Mesendoderm (in vitro differentiated cells): ENCODE results near the gene TJAP1.

Experiments used
- DNase-seq: peaks from one replicate; pipeline ENCODE4 v3.0.0; 2013
- H2AK5ac ChIP-seq: 2 replicates; pipeline ENCODE4 v1.6.1; 2013; ENCODE audit warnings: low read length, inconsistent platforms
- H2BK120ac ChIP-seq: 2 replicates; pipeline ENCODE4 v1.6.1; 2013; ENCODE audit warnings: low read depth, mild to moderate bottlenecking, low read length, moderate library complexity, mixed read lengths
- H2BK15ac ChIP-seq: replicated peaks from 2 replicates; pipeline ENCODE4 v1.6.1; 2013; ENCODE audit warnings: low read depth, mild to moderate bottlenecking, moderate library complexity
- H2BK5ac ChIP-seq: 2 replicates; pipeline ENCODE4 v1.6.1; 2013; ENCODE audit warnings: low read length, inconsistent platforms
- H3K18ac ChIP-seq: 2 replicates; pipeline ENCODE4 v1.6.1; 2013; ENCODE audit warnings: mild to moderate bottlenecking, low read length, mixed read lengths
- H3K23ac ChIP-seq: one replicate; pipeline ENCODE4 v1.6.1; 2013; ENCODE audit warnings: low read length
- H3K27ac ChIP-seq: 2 replicates; pipeline ENCODE4 v1.5.1; 2013; ENCODE audit warnings: low read depth, mild to moderate bottlenecking, inconsistent platforms, low read length, moderate library complexity
- H3K27me3 ChIP-seq: 2 replicates; pipeline ENCODE4 v1.6.1; 2013; ENCODE audit warnings: low read length, control low read depth, mild to moderate bottlenecking, inconsistent platforms; ENCODE audit not compliant: insufficient read depth, poor library complexity
- H3K36me3 ChIP-seq: 2 replicates; pipeline ENCODE4 v1.6.1; 2013; ENCODE audit warnings: low read length, inconsistent platforms; ENCODE audit not compliant: control insufficient read depth, insufficient read depth
- H3K4ac ChIP-seq: one replicate; pipeline ENCODE4 v1.6.1; 2013; ENCODE audit warnings: low read depth, mild to moderate bottlenecking, low read length, moderate library complexity
- H3K4me1 ChIP-seq: 2 replicates; pipeline ENCODE4 v1.6.1; 2013; ENCODE audit warnings: low read depth, low read length, inconsistent platforms; ENCODE audit not compliant: control insufficient read depth
- H3K4me2 ChIP-seq: 2 replicates; pipeline ENCODE4 v1.6.1; 2013; ENCODE audit warnings: low read length
- H3K4me3 ChIP-seq: 2 replicates; pipeline ENCODE4 v1.5.1; 2013; ENCODE audit warnings: mild to moderate bottlenecking, low read length
- H3K56ac ChIP-seq: one replicate; pipeline ENCODE4 v1.6.1; 2013; ENCODE audit warnings: low read length
- H3K79me1 ChIP-seq: 2 replicates; pipeline ENCODE4 v1.6.1; 2013; ENCODE audit warnings: low read length, inconsistent platforms
- H3K79me2 ChIP-seq: 2 replicates; pipeline ENCODE4 v1.6.1; 2013; ENCODE audit warnings: mild to moderate bottlenecking, low read length; ENCODE audit not compliant: control insufficient read depth, insufficient read depth
- H3K9ac ChIP-seq: 2 replicates; pipeline ENCODE4 v1.6.1; 2013; ENCODE audit warnings: low read length, inconsistent platforms
- H4K5ac ChIP-seq: one replicate; pipeline ENCODE4 v1.6.1; 2013; ENCODE audit warnings: low read length
- H4K8ac ChIP-seq: one replicate; pipeline ENCODE4 v1.6.1; 2013; ENCODE audit warnings: low read depth, mild to moderate bottlenecking, control low read depth, low read length, moderate library complexity
- WGBS: extraction: QIAGEN DNeasy Blood & Tissue Kit; methylation state at CpG from one replicate; pipeline ENCODE4 v1.1.7; 2013; ENCODE audit warnings: low lambda C conversion rate, missing lambda C conversion rate; ENCODE audit not compliant: insufficient coverage; ENCODE audit errors: extremely low coverage; 5-methylcytosine and 5-hydroxymethylcytosine counted together

The TJAP1 gene

DNA sequence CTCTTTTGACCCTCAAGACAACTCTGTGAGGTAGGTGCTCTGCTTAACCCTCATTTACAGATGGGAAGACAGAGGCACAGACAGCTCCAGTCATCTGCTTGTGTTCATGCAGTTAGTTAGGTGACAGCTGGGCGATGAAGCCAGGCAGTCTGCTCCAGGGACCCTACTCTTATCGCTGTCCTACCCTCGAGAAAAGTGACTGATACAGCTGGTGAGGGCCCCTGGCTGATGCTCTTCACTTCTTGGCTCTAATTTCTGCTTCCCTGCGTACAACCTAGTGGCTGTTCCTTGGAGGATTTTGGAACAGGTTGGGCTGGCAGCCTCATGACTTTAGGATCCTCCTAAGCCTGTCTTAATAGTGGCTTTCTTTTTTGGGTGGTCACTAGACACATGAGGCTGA is 9.1 kb upstream of the TJAP1 start:
- Histone ChIP-seq H3K18ac (no peak overlapping the region), H3K79me1 (no peaks in the 10 kb centered on the region), H2BK15ac (no peak overlapping the region), H2AK5ac (no peak overlapping the region), H3K4me3 (no peak overlapping the region), H4K8ac (no peak overlapping the region), H3K79me2 (no peaks in the 10 kb centered on the region), H3K4me2 (no peak overlapping the region), H3K27me3 (no peaks in the 10 kb centered on the region), H3K36me3 (no peaks in the 10 kb centered on the region), H3K9ac (no peak overlapping the region), H3K56ac (peak overlapping the region; percentile 25), H3K4ac (no peak overlapping the region), H3K4me1 (peaks cover 3% of the 10 kb centered on the region), H3K23ac (no peak overlapping the region), H2BK5ac (no peak overlapping the region), H4K5ac (no peak overlapping the region), H2BK120ac (no peak overlapping the region), H3K27ac (no peak overlapping the region)
- no CpG with 5 or more reads among the region's 4 CpGs for WGBS
- DNase-seq, result no peak

DNA sequence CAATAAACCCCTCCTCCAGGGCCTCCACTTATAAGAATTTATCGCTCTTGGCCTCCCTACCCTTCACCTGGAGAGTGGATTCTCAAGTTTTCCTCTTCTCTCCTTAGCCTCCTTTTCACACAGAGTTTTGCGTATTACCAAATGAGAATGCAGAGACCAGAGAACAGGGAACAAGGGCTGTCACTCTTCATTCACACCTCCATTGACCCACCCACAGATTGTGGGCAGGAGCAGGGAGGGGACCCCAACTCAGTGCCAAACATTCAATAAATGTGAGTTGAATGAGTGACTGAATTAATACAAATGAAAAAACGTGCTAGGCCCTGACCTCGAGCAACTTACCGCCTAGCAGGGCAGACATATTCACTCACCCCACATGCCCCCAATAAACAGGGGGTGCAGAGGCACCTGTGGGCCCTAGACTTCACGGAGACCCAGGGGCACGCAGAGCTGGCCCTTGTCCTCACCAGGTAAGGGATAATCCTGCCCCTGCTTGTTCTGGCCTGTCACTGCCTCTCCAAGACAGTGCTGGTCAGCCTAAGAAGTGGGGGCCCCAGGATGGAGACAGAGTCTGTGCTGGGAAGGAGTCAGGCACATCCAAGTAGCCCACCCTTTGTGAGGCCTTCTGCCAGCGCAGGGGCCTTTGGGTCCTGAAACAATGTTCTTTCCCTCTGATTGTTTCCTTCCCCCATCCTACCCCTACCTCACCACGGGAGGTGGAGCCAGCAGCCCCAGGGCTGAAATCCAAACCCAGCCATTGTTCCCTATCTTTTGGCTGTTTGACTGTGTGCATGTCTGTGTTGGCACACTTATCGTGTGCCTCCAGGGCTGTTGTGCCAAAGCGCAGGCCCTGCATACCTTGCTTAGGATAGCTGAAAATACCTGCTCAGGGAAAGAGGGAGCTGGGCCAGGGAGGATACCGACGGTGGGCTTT is 8.4 kb upstream of the TJAP1 start:
- Histone ChIP-seq H3K4me3 (no peak overlapping the region), H3K36me3 (no peaks in the 10 kb centered on the region), H2BK15ac (no peak overlapping the region), H3K27ac (no peak overlapping the region), H3K56ac (peak overlapping the region; percentile 68), H3K4me1 (peaks cover 3% of the 10 kb centered on the region), H3K27me3 (no peaks in the 10 kb centered on the region), H3K4ac (no peak overlapping the region), H2BK5ac (no peak overlapping the region), H4K8ac (no peak overlapping the region), H2BK120ac (no peak overlapping the region), H3K79me1 (no peaks in the 10 kb centered on the region), H2AK5ac (no peak overlapping the region), H3K9ac (no peak overlapping the region), H3K23ac (no peak overlapping the region), H3K18ac (no peak overlapping the region), H4K5ac (no peak overlapping the region), H3K79me2 (no peaks in the 10 kb centered on the region), H3K4me2 (no peak overlapping the region)
- no CpG with 5 or more reads among the region's 13 CpGs for WGBS
- peak; percentile 58 for DNase-seq

DNA sequence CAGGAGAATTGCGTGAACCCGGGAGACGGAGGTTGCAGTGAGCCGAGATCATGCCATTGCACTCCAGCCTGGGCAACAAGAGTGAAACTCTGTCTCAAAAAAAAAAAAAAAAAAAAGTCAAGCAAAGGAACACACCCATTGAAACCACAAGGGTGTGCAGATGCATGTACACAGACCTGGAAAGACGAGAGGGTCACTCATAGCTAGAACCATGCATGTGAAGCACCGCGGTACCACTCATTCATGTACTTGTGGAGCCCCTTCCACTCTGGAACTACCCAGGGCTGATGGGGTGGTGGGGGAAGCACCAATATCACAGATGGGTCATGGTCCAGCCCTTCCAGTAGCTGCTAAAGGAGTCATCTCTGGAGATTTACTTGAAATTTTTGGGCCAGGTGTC is 7.4 kb upstream of the TJAP1 start:
- H3K4ac ChIP-seq, result no peak overlapping the region
- no peak for DNase-seq
- H3K4me1 ChIP-seq, result peaks cover 3% of the 10 kb centered on the region
- no peak overlapping the region for H2BK15ac ChIP-seq
- no CpG with 5 or more reads among the region's 7 CpGs for WGBS
- no peak overlapping the region for H2BK5ac ChIP-seq
- no peaks in the 10 kb centered on the region for H3K79me2 ChIP-seq
- no peak overlapping the region for H3K9ac ChIP-seq
- H2AK5ac ChIP-seq, result no peak overlapping the region
- no peak overlapping the region for H4K5ac ChIP-seq
- no peak overlapping the region for H3K18ac ChIP-seq
- H3K36me3 ChIP-seq, result no peaks in the 10 kb centered on the region
- no peak overlapping the region for H2BK120ac ChIP-seq
- H3K4me3 ChIP-seq, result no peak overlapping the region
- no peak overlapping the region for H4K8ac ChIP-seq
- H3K27ac ChIP-seq, result no peak overlapping the region
- no peaks in the 10 kb centered on the region for H3K79me1 ChIP-seq
- no peak overlapping the region for H3K56ac ChIP-seq
- H3K23ac ChIP-seq, result no peak overlapping the region
- no peak overlapping the region for H3K4me2 ChIP-seq
- H3K27me3 ChIP-seq, result no peaks in the 10 kb centered on the region

DNA sequence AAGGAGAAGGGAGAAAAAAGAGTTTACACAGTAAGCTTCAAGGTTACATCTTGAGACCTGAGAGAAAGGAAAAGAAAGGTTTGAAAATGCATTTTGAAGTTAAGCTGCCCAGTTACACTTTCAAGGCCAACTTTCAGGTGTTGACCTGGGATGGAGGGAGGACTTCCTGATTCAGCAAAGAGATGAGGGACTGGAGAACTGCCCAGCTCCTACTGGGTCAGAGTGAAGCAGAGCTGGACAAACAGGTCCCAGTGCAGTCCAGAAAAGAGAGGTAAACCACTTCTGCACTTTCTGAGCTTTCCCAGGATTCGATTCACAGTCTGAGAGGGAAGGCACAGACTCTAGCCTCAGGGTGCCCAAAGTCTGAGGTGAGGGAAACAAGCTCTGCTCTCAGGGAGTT is 6.0 kb upstream of the TJAP1 start:
- Histone ChIP-seq H3K27me3 (no peaks in the 10 kb centered on the region), H3K9ac (no peak overlapping the region), H3K79me1 (no peaks in the 10 kb centered on the region), H3K36me3 (no peaks in the 10 kb centered on the region), H3K4me3 (no peak overlapping the region), H2BK120ac (no peak overlapping the region), H3K79me2 (no peaks in the 10 kb centered on the region), H3K18ac (no peak overlapping the region), H4K8ac (no peak overlapping the region), H4K5ac (no peak overlapping the region), H2BK5ac (no peak overlapping the region), H3K23ac (no peak overlapping the region), H3K4me2 (no peak overlapping the region), H3K4me1 (peaks cover 3% of the 10 kb centered on the region), H2AK5ac (no peak overlapping the region), H3K4ac (no peak overlapping the region), H3K27ac (no peak overlapping the region), H3K56ac (no peak overlapping the region), H2BK15ac (no peak overlapping the region)
- WGBS, result no CpG with 5 or more reads among the region's 1 CpG
- DNase-seq, result no peak

DNA sequence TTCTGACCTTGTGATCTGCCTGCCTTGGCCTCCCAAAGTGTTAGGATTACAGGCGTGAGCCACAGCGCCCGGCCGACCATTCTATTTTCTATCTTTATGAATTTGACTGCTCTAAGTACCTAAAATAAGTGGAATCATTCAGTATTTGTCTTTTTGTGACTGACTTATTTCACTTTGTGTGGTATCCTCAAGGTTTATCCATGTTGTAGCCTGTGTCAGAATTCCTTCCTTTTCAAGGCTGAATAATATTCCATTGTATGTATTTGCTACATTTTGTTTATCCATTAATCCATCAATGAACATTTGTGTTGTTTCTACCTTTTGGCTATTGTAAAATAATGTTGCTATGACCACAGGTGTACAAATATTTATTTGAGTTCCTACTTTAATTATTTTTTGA is 4.9 kb upstream of the TJAP1 start:
- Histone ChIP-seq H3K36me3 (no peaks in the 10 kb centered on the region), H3K79me1 (no peaks in the 10 kb centered on the region), H3K4me3 (no peak overlapping the region), H4K8ac (no peak overlapping the region), H3K4me1 (peaks cover 6% of the 10 kb centered on the region), H2BK120ac (no peak overlapping the region), H2AK5ac (no peak overlapping the region), H3K9ac (no peak overlapping the region), H3K27ac (no peak overlapping the region), H3K27me3 (no peaks in the 10 kb centered on the region), H2BK5ac (no peak overlapping the region), H4K5ac (no peak overlapping the region), H3K23ac (no peak overlapping the region), H3K79me2 (no peaks in the 10 kb centered on the region), H3K4me2 (no peak overlapping the region), H2BK15ac (no peak overlapping the region), H3K18ac (no peak overlapping the region), H3K4ac (no peak overlapping the region), H3K56ac (no peak overlapping the region)
- no peak for DNase-seq
- WGBS, result no CpG with 5 or more reads among the region's 4 CpGs

DNA sequence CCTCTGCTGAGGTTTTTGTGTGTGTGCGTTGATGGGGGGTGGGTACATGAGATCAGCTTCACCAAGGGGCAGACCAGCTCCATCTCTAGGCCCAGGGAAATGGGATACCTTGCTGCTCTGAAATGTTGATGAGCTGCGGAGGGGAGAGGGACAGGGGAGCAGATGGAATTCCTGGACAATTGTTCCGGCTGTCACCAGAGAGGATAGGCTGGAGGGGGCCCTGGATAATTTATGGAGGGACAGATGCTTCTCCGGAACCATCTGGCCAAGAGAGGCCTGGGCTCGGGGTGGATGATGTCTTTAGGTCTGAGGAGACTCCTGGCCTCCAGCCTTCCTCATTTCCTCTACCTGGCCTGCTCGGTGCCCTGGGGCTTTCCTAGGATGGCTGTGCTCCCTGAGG is 1.9 kb upstream of the TJAP1 start:
- DNase-seq, result no peak
- peaks cover 9% of the 10 kb centered on the region for H3K4me1 ChIP-seq
- WGBS, result no CpG with 5 or more reads among the region's 6 CpGs
- H2BK15ac ChIP-seq, result no peak overlapping the region
- no peak overlapping the region for H2BK5ac ChIP-seq
- no peak overlapping the region for H3K23ac ChIP-seq
- no peak overlapping the region for H4K5ac ChIP-seq
- H3K79me1 ChIP-seq, result peaks cover 15% of the 10 kb centered on the region
- H2BK120ac ChIP-seq, result no peak overlapping the region
- no peak overlapping the region for H3K27ac ChIP-seq
- no peak overlapping the region for H3K9ac ChIP-seq
- no peak overlapping the region for H3K4me3 ChIP-seq
- no peak overlapping the region for H2AK5ac ChIP-seq
- H3K4me2 ChIP-seq, result no peak overlapping the region
- no peak overlapping the region for H4K8ac ChIP-seq
- H3K56ac ChIP-seq, result peak overlapping the region; percentile 15
- H3K4ac ChIP-seq, result no peak overlapping the region
- H3K18ac ChIP-seq, result no peak overlapping the region
- H3K27me3 ChIP-seq, result no peaks in the 10 kb centered on the region
- peaks cover 17% of the 10 kb centered on the region for H3K79me2 ChIP-seq
- no peaks in the 10 kb centered on the region for H3K36me3 ChIP-seq
